ENCODE data around the gene NAPSA. TPM values are rescaled to one million over a fixed set of nuclear protein-coding genes. Genes with fewer than 3 reads are reported as not detected.

Gene NAPSA
- total and polyA plus RNA-seq, 2 donors, result 0.94 to 6.4 TPM

- DNase-seq (ENCODE audit: low read depth in 6 of 9, low spot score in 9 of 9), result no peak
- H3K4me1 ChIP-seq (ENCODE audit: control insufficient read depth in 2 of 2, insufficient read depth in 2 of 2, low read length in 2 of 2), result peaks cover 7 to 17% of the 10 kb centered on the region in 2 donors
- no peak overlapping the region for H3K27ac ChIP-seq (ENCODE audit: low read depth in 1 of 2, low read length in 1 of 2)
- no peak overlapping the region for H3K4me3 ChIP-seq (ENCODE audit: low read length in 2 of 2)
- WGBS, result 95% methylated on average over 11 of the region's 11 CpGs
- H3K36me3 ChIP-seq (ENCODE audit: control insufficient read depth in 2 of 2, insufficient read depth in 2 of 2, low read length in 1 of 2), result peaks cover 48 to 57% of the 10 kb centered on the region in 2 donors
- H3K27me3 ChIP-seq (ENCODE audit: control insufficient read depth in 2 of 2, insufficient read depth in 1 of 2, low read length in 1 of 2), result no peaks in the 10 kb centered on the region
- H3K9me3 ChIP-seq (ENCODE audit: control insufficient read depth in 2 of 2, insufficient read depth in 1 of 2, low read length in 1 of 2), result peaks cover 0 to 3% of the 10 kb centered on the region in 2 donors
These were observed 14.7 kb upstream of the NAPSA start for GRCh38 chr19:50380137-50380536.

- peaks cover 48 to 57% of the 10 kb centered on the region in 2 donors for H3K36me3 ChIP-seq (ENCODE audit: control insufficient read depth in 2 of 2, insufficient read depth in 2 of 2, low read length in 1 of 2)
- H3K9me3 ChIP-seq (ENCODE audit: control insufficient read depth in 2 of 2, insufficient read depth in 1 of 2, low read length in 1 of 2), result peaks cover 0 to 3% of the 10 kb centered on the region in 2 donors
- H3K4me1 ChIP-seq (ENCODE audit: control insufficient read depth in 2 of 2, insufficient read depth in 2 of 2, low read length in 2 of 2), result peaks cover 3 to 12% of the 10 kb centered on the region in 2 donors
- whole genome bisulfite sequencing, result 97% methylated on average over 11 of the region's 11 CpGs
- no peak overlapping the region for H3K27ac ChIP-seq (ENCODE audit: low read depth in 1 of 2, low read length in 1 of 2)
- no peak for DNase-seq (ENCODE audit: low read depth in 6 of 9, low spot score in 9 of 9)
- no peaks in the 10 kb centered on the region for H3K27me3 ChIP-seq (ENCODE audit: control insufficient read depth in 2 of 2, insufficient read depth in 1 of 2, low read length in 1 of 2)
- no peak overlapping the region for H3K4me3 ChIP-seq (ENCODE audit: low read length in 2 of 2)
These were observed 14.2 kb upstream of the NAPSA start for GRCh38 chr19:50379602-50380001.

DNA sequence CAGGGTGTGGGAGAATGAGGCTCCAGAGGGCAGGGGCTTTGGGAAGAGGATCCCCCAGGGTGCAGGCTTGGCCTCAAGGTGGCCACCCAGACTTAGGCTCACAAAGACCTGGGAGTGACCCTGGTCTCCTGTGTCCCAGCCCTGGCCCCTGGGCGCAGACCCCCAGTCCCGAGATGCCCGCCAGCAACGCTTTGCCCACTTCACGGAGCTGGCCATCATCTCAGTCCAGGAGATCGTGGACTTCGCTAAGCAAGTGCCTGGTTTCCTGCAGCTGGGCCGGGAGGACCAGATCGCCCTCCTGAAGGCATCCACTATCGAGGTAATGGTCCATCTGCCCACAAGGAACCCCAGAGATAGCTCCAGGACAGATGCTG, 13.4 kb upstream of the NAPSA start:
- Histone ChIP-seq H3K36me3 (ENCODE audit: control insufficient read depth in 2 of 2, insufficient read depth in 2 of 2, low read length in 1 of 2) (peaks cover 48 to 57% of the 10 kb centered on the region in 2 donors), H3K4me3 (ENCODE audit: low read length in 2 of 2) (no peak overlapping the region), H3K4me1 (ENCODE audit: control insufficient read depth in 2 of 2, insufficient read depth in 2 of 2, low read length in 2 of 2) (peaks cover 3 to 10% of the 10 kb centered on the region in 2 donors), H3K27me3 (ENCODE audit: control insufficient read depth in 2 of 2, insufficient read depth in 1 of 2, low read length in 1 of 2) (no peaks in the 10 kb centered on the region), H3K27ac (ENCODE audit: low read depth in 1 of 2, low read length in 1 of 2) (no peak overlapping the region), H3K9me3 (ENCODE audit: control insufficient read depth in 2 of 2, insufficient read depth in 1 of 2, low read length in 1 of 2) (peaks cover 0 to 3% of the 10 kb centered on the region in 2 donors)
- 99% methylated on average over 10 of the region's 10 CpGs for WGBS
- no peak for DNase-seq (ENCODE audit: low read depth in 6 of 9, low spot score in 9 of 9)

- Histone ChIP-seq H3K36me3 (ENCODE audit: control insufficient read depth in 2 of 2, insufficient read depth in 2 of 2, low read length in 1 of 2) (peaks cover 48 to 57% of the 10 kb centered on the region in 2 donors), H3K27me3 (ENCODE audit: control insufficient read depth in 2 of 2, insufficient read depth in 1 of 2, low read length in 1 of 2) (no peaks in the 10 kb centered on the region), H3K4me1 (ENCODE audit: control insufficient read depth in 2 of 2, insufficient read depth in 2 of 2, low read length in 2 of 2) (peaks cover 0 to 5% of the 10 kb centered on the region in 2 donors), H3K27ac (ENCODE audit: low read depth in 1 of 2, low read length in 1 of 2) (no peak overlapping the region), H3K4me3 (ENCODE audit: low read length in 2 of 2) (no peak overlapping the region), H3K9me3 (ENCODE audit: control insufficient read depth in 2 of 2, insufficient read depth in 1 of 2, low read length in 1 of 2) (peaks cover 0 to 3% of the 10 kb centered on the region in 2 donors)
- WGBS, result 98% methylated on average over 36 of the region's 36 CpGs
- DNase-seq (ENCODE audit: low read depth in 6 of 9, low spot score in 9 of 9), result no peak
These were observed 12.9 kb upstream of the NAPSA start for GRCh38 chr19:50378169-50378862.

DNA sequence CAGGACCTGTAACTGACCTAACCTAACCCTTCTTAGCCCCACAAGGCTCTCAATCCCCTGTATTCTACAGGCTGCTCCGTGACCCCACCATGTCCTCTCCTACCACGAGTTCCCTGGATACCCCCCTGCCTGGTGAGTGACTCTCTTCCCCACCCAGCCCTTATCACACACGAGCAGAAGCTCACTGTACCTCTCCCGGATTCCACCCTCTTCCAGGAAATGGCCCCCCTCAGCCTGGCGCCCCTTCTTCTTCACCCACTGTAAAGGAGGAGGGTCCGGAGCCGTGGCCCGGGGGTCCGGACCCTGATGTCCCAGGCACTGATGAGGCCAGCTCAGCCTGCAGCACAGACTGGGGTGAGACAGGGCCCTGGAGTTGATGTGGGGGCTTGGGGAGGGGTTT, 12.1 kb upstream of the NAPSA start:
- Histone ChIP-seq H3K9me3 (ENCODE audit: control insufficient read depth in 2 of 2, insufficient read depth in 1 of 2, low read length in 1 of 2) (peaks cover 0 to 3% of the 10 kb centered on the region in 2 donors), H3K27ac (ENCODE audit: low read depth in 1 of 2, low read length in 1 of 2) (no peak overlapping the region), H3K36me3 (ENCODE audit: control insufficient read depth in 2 of 2, insufficient read depth in 2 of 2, low read length in 1 of 2) (peaks cover 45 to 51% of the 10 kb centered on the region in 2 donors), H3K27me3 (ENCODE audit: control insufficient read depth in 2 of 2, insufficient read depth in 1 of 2, low read length in 1 of 2) (no peaks in the 10 kb centered on the region), H3K4me1 (ENCODE audit: control insufficient read depth in 2 of 2, insufficient read depth in 2 of 2, low read length in 2 of 2) (peaks cover 0 to 4% of the 10 kb centered on the region in 2 donors), H3K4me3 (ENCODE audit: low read length in 2 of 2) (no peak overlapping the region)
- no peak for DNase-seq (ENCODE audit: low read depth in 6 of 9, low spot score in 9 of 9)
- WGBS, result 90% methylated on average over 9 of the region's 9 CpGs

DNA sequence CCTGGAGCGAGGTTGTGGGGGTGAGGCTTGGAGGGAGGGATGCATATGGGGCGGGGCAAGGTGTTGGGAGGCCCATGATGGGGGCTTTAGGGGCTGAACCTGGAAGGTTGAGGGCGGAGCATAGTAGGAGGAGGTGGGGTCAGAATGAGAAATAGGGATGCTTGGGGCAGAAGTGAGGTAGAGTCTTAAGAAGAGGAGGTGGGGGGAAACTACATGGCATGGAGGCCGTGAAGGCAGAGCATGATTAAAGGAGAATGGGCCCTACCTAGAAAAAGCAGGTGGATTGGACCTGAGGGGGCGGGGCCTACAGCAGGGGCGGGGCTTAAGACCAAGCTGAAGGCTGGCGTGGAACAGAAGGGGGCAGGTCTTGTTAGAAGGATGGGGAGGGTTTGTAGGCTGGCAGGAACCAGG, 11.6 kb upstream of the NAPSA start:
- H3K27me3 ChIP-seq (ENCODE audit: control insufficient read depth in 2 of 2, insufficient read depth in 1 of 2, low read length in 1 of 2), result no peaks in the 10 kb centered on the region
- peaks cover 40 to 47% of the 10 kb centered on the region in 2 donors for H3K36me3 ChIP-seq (ENCODE audit: control insufficient read depth in 2 of 2, insufficient read depth in 2 of 2, low read length in 1 of 2)
- H3K4me1 ChIP-seq (ENCODE audit: control insufficient read depth in 2 of 2, insufficient read depth in 2 of 2, low read length in 2 of 2), result peaks cover 0 to 4% of the 10 kb centered on the region in 2 donors
- 78% methylated on average over 7 of the region's 7 CpGs for WGBS
- peaks cover 0 to 3% of the 10 kb centered on the region in 2 donors for H3K9me3 ChIP-seq (ENCODE audit: control insufficient read depth in 2 of 2, insufficient read depth in 1 of 2, low read length in 1 of 2)
- H3K27ac ChIP-seq (ENCODE audit: low read depth in 1 of 2, low read length in 1 of 2), result peak overlapping the region in 1 of 2 donors; percentile 20
- H3K4me3 ChIP-seq (ENCODE audit: low read length in 2 of 2), result peak overlapping the region in 1 of 2 donors; percentile 92
- DNase-seq (ENCODE audit: low read depth in 6 of 9, low spot score in 9 of 9), result peak in 2 of 9 donors; percentile 38 to 39

- Histone ChIP-seq H3K9me3 (ENCODE audit: control insufficient read depth in 2 of 2, insufficient read depth in 1 of 2, low read length in 1 of 2) (peaks cover 0 to 3% of the 10 kb centered on the region in 2 donors), H3K27me3 (ENCODE audit: control insufficient read depth in 2 of 2, insufficient read depth in 1 of 2, low read length in 1 of 2) (no peaks in the 10 kb centered on the region), H3K4me3 (ENCODE audit: low read length in 2 of 2) (peak within 1 kb of the TSS; percentile 83 to 92), H3K4me1 (ENCODE audit: control insufficient read depth in 2 of 2, insufficient read depth in 2 of 2, low read length in 2 of 2) (peaks cover 0 to 4% of the 10 kb centered on the region in 2 donors), H3K36me3 (ENCODE audit: control insufficient read depth in 2 of 2, insufficient read depth in 2 of 2, low read length in 1 of 2) (peaks cover 37 to 40% of the 10 kb centered on the region in 2 donors), H3K27ac (ENCODE audit: low read depth in 1 of 2, low read length in 1 of 2) (peak within 1 kb of the TSS; percentile 98)
- peak; percentile 90 to 98 (median 95) for DNase-seq (ENCODE audit: low read depth in 6 of 9, low spot score in 9 of 9)
- WGBS, result 2% methylated on average over 67 of the region's 67 CpGs
These were observed 11.0 kb upstream of the NAPSA start, which contains the start of gene NR1H2 for GRCh38 chr19:50376166-50377050. Gene NR1H2, plus strand, starts transcription at chr19:50376457. Its CDS starts 1,149 bp downstream, at chr19:50377606.

GRCh38 chr19:50371914-50372475, 6.6 kb upstream of the NAPSA start:
- no peak overlapping the region for H3K27ac ChIP-seq (ENCODE audit: low read depth in 1 of 2, low read length in 1 of 2)
- no peaks in the 10 kb centered on the region for H3K27me3 ChIP-seq (ENCODE audit: control insufficient read depth in 2 of 2, insufficient read depth in 1 of 2, low read length in 1 of 2)
- no peaks in the 10 kb centered on the region for H3K36me3 ChIP-seq (ENCODE audit: control insufficient read depth in 2 of 2, insufficient read depth in 2 of 2, low read length in 1 of 2)
- no peak overlapping the region for H3K4me3 ChIP-seq (ENCODE audit: low read length in 2 of 2)
- no peaks in the 10 kb centered on the region for H3K9me3 ChIP-seq (ENCODE audit: control insufficient read depth in 2 of 2, insufficient read depth in 1 of 2, low read length in 1 of 2)
- 94% methylated on average over 10 of the region's 10 CpGs for WGBS
- peaks cover 12 to 15% of the 10 kb centered on the region in 2 donors for H3K4me1 ChIP-seq (ENCODE audit: control insufficient read depth in 2 of 2, insufficient read depth in 2 of 2, low read length in 2 of 2)
- no peak for DNase-seq (ENCODE audit: low read depth in 6 of 9, low spot score in 9 of 9)
